ENCODE measurements around the gene AIFM3. TPM values are rescaled to one million over a fixed set of nuclear protein-coding genes. Genes with fewer than 3 reads are reported as not detected.

Gene AIFM3
- total RNA-seq, 2 donors from 2014 or later = 1.8 to 2.7 TPM

DNA sequence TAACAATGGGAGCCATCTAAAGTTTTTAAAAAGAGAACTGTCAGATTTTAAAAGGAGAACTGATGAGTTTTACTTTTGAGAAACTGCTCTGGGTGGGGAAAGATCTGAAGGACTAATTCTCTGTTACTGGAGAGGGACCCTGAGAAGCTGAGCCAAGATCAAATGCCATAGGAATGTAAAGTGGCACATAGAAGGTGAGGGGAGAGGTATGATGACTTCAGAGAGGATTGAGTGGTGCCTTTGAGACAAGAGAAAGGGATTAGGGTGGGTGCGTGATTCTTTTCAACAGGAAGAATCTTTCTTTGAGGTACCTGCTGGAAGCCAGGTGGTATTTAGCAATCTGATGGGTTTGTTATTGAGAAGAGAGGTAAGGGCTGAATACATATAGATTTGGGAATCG lies 40.8 kb upstream of the AIFM3 start:
- TF ChIP-seq CTCF (conservative IDR thresholded peaks at IDR 0.05) = no peak
- Mint-ChIP-seq H3K27ac (peak overlapping the region; percentile 83), H3K9me3 (no peaks in the 10 kb centered on the region), H3K4me3 (no peak overlapping the region), H3K36me3 (ENCODE audit: low read depth) (peaks cover 35% of the 10 kb centered on the region), H3K27me3 (ENCODE audit: insufficient read depth) (no peaks in the 10 kb centered on the region), H3K4me1 (peaks cover 31% of the 10 kb centered on the region)
- H3K4me1 ChIP-seq (ENCODE audit: control insufficient read depth, insufficient read depth, low read length) = no peaks in the 10 kb centered on the region
- 83 to 95% methylated on average over 2 of the region's 2 CpGs for WGBS, 2 experiments (ENCODE audit: insufficient coverage in 1 of 2, insufficient read length in 1 of 2)
- H3K9ac ChIP-seq (ENCODE audit: extremely low read depth, low read length, poor library complexity, severe bottlenecking) = no peak overlapping the region
- no peaks in the 10 kb centered on the region for H3K9me3 ChIP-seq (ENCODE audit: control insufficient read depth, low read length)
- H3K27me3 ChIP-seq (ENCODE audit: control insufficient read depth, insufficient read depth, low read length, poor library complexity, severe bottlenecking) = no peaks in the 10 kb centered on the region
- H3K36me3 ChIP-seq (ENCODE audit: control insufficient read depth, insufficient read depth, low read length) = peaks cover 27% of the 10 kb centered on the region
- DNase-seq = no peak
- no peak overlapping the region for H3K4me3 ChIP-seq (ENCODE audit: low read length)
- H3K27ac ChIP-seq (ENCODE audit: low read depth, low read length) = no peak overlapping the region

DNA sequence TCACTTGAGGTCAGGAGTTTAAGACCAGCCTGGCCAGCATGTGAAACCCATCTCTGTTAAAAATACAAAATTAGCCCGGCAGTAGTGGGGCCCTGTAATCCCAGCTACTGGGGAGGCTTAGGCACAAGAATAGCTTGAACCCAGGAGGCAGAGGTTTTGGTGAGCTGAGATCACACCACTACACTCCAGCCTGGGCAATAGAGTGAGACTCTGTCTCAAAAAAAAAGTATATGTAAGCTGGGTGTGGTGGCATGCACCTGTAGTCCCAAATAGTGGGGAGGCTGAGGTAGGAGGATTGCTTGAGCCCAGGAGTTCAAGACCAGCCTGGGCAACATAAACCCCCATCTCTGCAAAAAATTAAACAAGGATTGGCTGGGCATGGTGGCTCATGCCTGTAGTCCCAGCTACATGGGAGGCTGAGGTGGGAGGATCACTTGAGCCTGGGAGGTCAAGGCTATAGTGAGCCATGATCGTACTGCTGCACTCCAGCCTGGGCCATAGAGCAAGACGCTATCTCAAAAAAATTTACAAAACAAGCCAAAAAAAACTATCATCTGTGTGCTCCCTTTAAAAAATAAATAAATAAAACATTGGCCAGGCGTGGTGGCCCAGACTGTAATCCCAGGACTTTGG lies 39.0 kb upstream of the AIFM3 start:
- H3K4me3 ChIP-seq (ENCODE audit: low read length) = no peak overlapping the region
- H3K4me1 ChIP-seq (ENCODE audit: control insufficient read depth, insufficient read depth, low read length) = no peaks in the 10 kb centered on the region
- H3K27ac ChIP-seq (ENCODE audit: low read depth, low read length) = no peak overlapping the region
- WGBS, 2 experiments (ENCODE audit: insufficient coverage in 1 of 2, insufficient read length in 1 of 2) = 92 to 95% methylated on average over 1 to 4 of the region's 4 CpGs
- Mint-ChIP-seq H3K36me3 (ENCODE audit: low read depth) (peaks cover 38% of the 10 kb centered on the region), H3K4me3 (no peak overlapping the region), H3K27ac (no peak overlapping the region), H3K4me1 (peaks cover 22% of the 10 kb centered on the region), H3K27me3 (ENCODE audit: insufficient read depth) (no peaks in the 10 kb centered on the region), H3K9me3 (no peaks in the 10 kb centered on the region)
- H3K9ac ChIP-seq (ENCODE audit: extremely low read depth, low read length, poor library complexity, severe bottlenecking) = no peak overlapping the region
- no peaks in the 10 kb centered on the region for H3K27me3 ChIP-seq (ENCODE audit: control insufficient read depth, insufficient read depth, low read length, poor library complexity, severe bottlenecking)
- no peak for DNase-seq
- H3K36me3 ChIP-seq (ENCODE audit: control insufficient read depth, insufficient read depth, low read length) = peaks cover 28% of the 10 kb centered on the region
- no peak for TF ChIP-seq CTCF (conservative IDR thresholded peaks at IDR 0.05)
- no peaks in the 10 kb centered on the region for H3K9me3 ChIP-seq (ENCODE audit: control insufficient read depth, low read length)

- Mint-ChIP-seq H3K36me3 (ENCODE audit: low read depth) (peaks cover 40% of the 10 kb centered on the region), H3K4me3 (no peak overlapping the region), H3K27ac (no peak overlapping the region), H3K4me1 (peaks cover 22% of the 10 kb centered on the region), H3K27me3 (ENCODE audit: insufficient read depth) (no peaks in the 10 kb centered on the region), H3K9me3 (no peaks in the 10 kb centered on the region)
- DNase-seq = no peak
- H3K9me3 ChIP-seq (ENCODE audit: control insufficient read depth, low read length) = no peaks in the 10 kb centered on the region
- H3K27me3 ChIP-seq (ENCODE audit: control insufficient read depth, insufficient read depth, low read length, poor library complexity, severe bottlenecking) = no peaks in the 10 kb centered on the region
- no peak for TF ChIP-seq CTCF (conservative IDR thresholded peaks at IDR 0.05)
- H3K4me3 ChIP-seq (ENCODE audit: low read length) = no peak overlapping the region
- WGBS, 2 experiments (ENCODE audit: insufficient coverage in 1 of 2, insufficient read length in 1 of 2) = 95 to 100% methylated on average over 2 to 3 of the region's 4 CpGs
- H3K4me1 ChIP-seq (ENCODE audit: control insufficient read depth, insufficient read depth, low read length) = no peaks in the 10 kb centered on the region
- H3K36me3 ChIP-seq (ENCODE audit: control insufficient read depth, insufficient read depth, low read length) = peaks cover 28% of the 10 kb centered on the region
- H3K9ac ChIP-seq (ENCODE audit: extremely low read depth, low read length, poor library complexity, severe bottlenecking) = no peak overlapping the region
- H3K27ac ChIP-seq (ENCODE audit: low read depth, low read length) = no peak overlapping the region
Measured at GRCh38 chr22:20928573-20928967, 38.5 kb upstream of the AIFM3 start.

Measured in endodermal cell (in vitro differentiated cells).